Prostate gland (tissue), 2 donors: ENCODE results near the gene PLXNC1. TPM values are rescaled to one million over a fixed set of nuclear protein-coding genes. Genes with fewer than 3 reads are reported as not detected.

Source experiments
- DNase-seq: peaks from one replicate; pipeline ENCODE4 v3.0.0-alpha.2; 2019; ENCODE audit warnings: low spot score
- H3K27ac ChIP-seq, 2 donors: fragments of 200-600 bp; sonication (generic); 2 replicates each; pipeline ENCODE4 v1.5.1; 2017 to 2019
- H3K27me3 ChIP-seq: fragments of 200-600 bp; sonication (generic); replicated peaks from 2 replicates; pipeline ENCODE4 v1.5.1; 2019; ENCODE audit not compliant: insufficient read depth
- H3K36me3 ChIP-seq, 2 donors: fragments of 200-600 bp; sonication (generic); 1 replicate in 1 of 2; 2 replicates in 1 of 2; pipeline versions ENCODE4 v1.5.1 to v1.8.1; 2017 to 2019
- H3K4me1 ChIP-seq: fragments of 200-600 bp; sonication (generic); replicated peaks from 2 replicates; pipeline ENCODE4 v1.5.1; 2019
- H3K4me3 ChIP-seq, 2 donors: fragments of 200-600 bp; sonication (generic); 2 replicates each; pipeline ENCODE4 v1.5.1; 2017 to 2019
- H3K9me3 ChIP-seq: fragments of 200-600 bp; sonication (generic); 2 replicates; pipeline ENCODE4 v1.5.1; 2017
- CTCF ChIP-seq, 4 experiments: fragments of 200-600 bp in 2 of 4; fragments of 450-650 bp in 2 of 4; sonication (generic) in 2 of 4; IDR thresholded peaks; 1 replicate in 3 of 4; 2 replicates in 1 of 4; pipeline ENCODE4 v1.5.1; 2016 to 2019; ENCODE audit warnings: antibody characterized with exemption in 4 of 4, mild to moderate bottlenecking in 2 of 4, moderate library complexity in 2 of 4
- POLR2A ChIP-seq: fragments of 450-650 bp; IDR thresholded peaks from one replicate; pipeline ENCODE4 v1.6.1; 2016; ENCODE audit warnings: antibody characterized with exemption, mild to moderate bottlenecking
- POLR2AphosphoS5 ChIP-seq: sonication (generic); formaldehyde crosslinking; IDR thresholded peaks from one replicate; pipeline ENCODE4 v1.6.1; 2017; ENCODE audit warnings: antibody characterized with exemption
- WGBS: methylation state at CpG from one replicate; pipeline ENCODE4 v1.1.5; 2018; 5-methylcytosine and 5-hydroxymethylcytosine counted together
- intact Hi-C: fragments of 100-400 bp; cut with DNase I; formaldehyde crosslinking; loops from one replicate; pipeline ENCODE4 v1.14.2; 2022
- total RNA-seq, 2 donors: library from RNA; depleted of rRNA; stranded (reverse); fragments of >200 nt; gene quantifications; one replicate each; pipeline ENCODE4 v1.1.0, GENCODE V29; 2016

Gene PLXNC1
- total RNA-seq, 2 donors from 2014 or later, result 2.7 to 118 TPM

- TF ChIP-seq POLR2AphosphoS5 (no peak), POLR2A (no peak), CTCF (IDR thresholded peaks at IDR 0.05) (no peak)
- Histone ChIP-seq H3K36me3 (no peaks in the 10 kb centered on the region), H3K4me1 (no peaks in the 10 kb centered on the region), H3K27me3 (no peaks in the 10 kb centered on the region), H3K4me3 (no peak overlapping the region), H3K27ac (no peak overlapping the region), H3K9me3 (no peaks in the 10 kb centered on the region)
- intact Hi-C loops, result no loop called here
- DNase-seq, result no peak
- 56% methylated on average over 4 of the region's 4 CpGs for WGBS
Observed at GRCh38 chr12:94204499-94205247, 56.3 kb downstream of the PLXNC1 start.

GRCh38 chr12:94205822-94206221 is 57.4 kb downstream of the PLXNC1 start:
- Histone ChIP-seq H3K9me3 (no peaks in the 10 kb centered on the region), H3K36me3 (no peaks in the 10 kb centered on the region), H3K27me3 (no peaks in the 10 kb centered on the region), H3K27ac (no peak overlapping the region), H3K4me3 (no peak overlapping the region), H3K4me1 (no peaks in the 10 kb centered on the region)
- DNase-seq, result no peak
- intact Hi-C loops, result no loop called here
- WGBS, result 47% methylated on average over 1 of the region's 1 CpG
- TF ChIP-seq POLR2AphosphoS5 (no peak), CTCF (IDR thresholded peaks at IDR 0.05) (no peak), POLR2A (no peak)

- Histone ChIP-seq H3K27me3 (no peaks in the 10 kb centered on the region), H3K4me3 (no peak overlapping the region), H3K36me3 (no peaks in the 10 kb centered on the region), H3K27ac (no peak overlapping the region), H3K4me1 (no peaks in the 10 kb centered on the region), H3K9me3 (no peaks in the 10 kb centered on the region)
- 78% methylated on average over 2 of the region's 2 CpGs for WGBS
- no peak for TF ChIP-seq POLR2AphosphoS5
- TF ChIP-seq CTCF (IDR thresholded peaks at IDR 0.05), result no peak
- TF ChIP-seq POLR2A, result no peak
- intact Hi-C loops, result no loop called here
- no peak for DNase-seq
Observed at GRCh38 chr12:94206886-94207285, 58.5 kb downstream of the PLXNC1 start.

GRCh38 chr12:94207467-94207848 is 59.1 kb downstream of the PLXNC1 start:
- 22% methylated on average over 2 of the region's 2 CpGs for WGBS
- no peak for TF ChIP-seq POLR2A
- TF ChIP-seq POLR2AphosphoS5, result no peak
- no peak for TF ChIP-seq CTCF (IDR thresholded peaks at IDR 0.05)
- Histone ChIP-seq H3K4me3 (no peak overlapping the region), H3K9me3 (no peaks in the 10 kb centered on the region), H3K27me3 (no peaks in the 10 kb centered on the region), H3K27ac (no peak overlapping the region), H3K4me1 (no peaks in the 10 kb centered on the region), H3K36me3 (no peaks in the 10 kb centered on the region)
- DNase-seq, result no peak
- intact Hi-C loops, result no loop called here
